Measurements from ENCODE around the gene SLC2A13.
A peak's percentile ranks its signal among the peaks of the same experiment; 100 is the strongest.

SLC2A13 gene

DNA sequence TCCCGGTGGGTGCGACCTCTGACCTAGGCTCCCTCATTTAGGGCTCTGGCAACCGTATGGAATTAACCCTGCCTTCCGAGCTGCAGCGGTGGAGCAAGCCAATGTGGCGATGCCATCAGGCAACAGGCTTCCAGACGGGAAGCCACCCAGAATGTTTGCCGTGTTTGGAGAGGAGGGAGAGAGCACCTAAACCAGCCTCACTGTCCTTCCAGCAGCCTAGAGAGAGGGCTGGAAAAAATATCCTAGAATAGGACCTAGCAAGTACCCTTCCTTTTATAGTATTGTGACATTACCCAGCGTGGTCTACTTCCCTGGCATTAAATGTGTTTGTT, 287 bp upstream of the SLC2A13 start:
- DNase-seq (ENCODE audit: low read depth), result peak; percentile 13
- TF ChIP-seq, protein P1, sequence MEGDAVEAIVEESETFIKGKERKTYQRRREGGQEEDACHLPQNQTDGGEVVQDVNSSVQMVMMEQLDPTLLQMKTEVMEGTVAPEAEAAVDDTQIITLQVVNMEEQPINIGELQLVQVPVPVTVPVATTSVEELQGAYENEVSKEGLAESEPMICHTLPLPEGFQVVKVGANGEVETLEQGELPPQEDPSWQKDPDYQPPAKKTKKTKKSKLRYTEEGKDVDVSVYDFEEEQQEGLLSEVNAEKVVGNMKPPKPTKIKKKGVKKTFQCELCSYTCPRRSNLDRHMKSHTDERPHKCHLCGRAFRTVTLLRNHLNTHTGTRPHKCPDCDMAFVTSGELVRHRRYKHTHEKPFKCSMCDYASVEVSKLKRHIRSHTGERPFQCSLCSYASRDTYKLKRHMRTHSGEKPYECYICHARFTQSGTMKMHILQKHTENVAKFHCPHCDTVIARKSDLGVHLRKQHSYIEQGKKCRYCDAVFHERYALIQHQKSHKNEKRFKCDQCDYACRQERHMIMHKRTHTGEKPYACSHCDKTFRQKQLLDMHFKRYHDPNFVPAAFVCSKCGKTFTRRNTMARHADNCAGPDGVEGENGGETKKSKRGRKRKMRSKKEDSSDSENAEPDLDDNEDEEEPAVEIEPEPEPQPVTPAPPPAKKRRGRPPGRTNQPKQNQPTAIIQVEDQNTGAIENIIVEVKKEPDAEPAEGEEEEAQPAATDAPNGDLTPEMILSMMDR (conservative IDR thresholded peaks at IDR 0.05; ENCODE audit: low read depth, low read length), result no peak
- peak overlapping the region; percentile 83 for H3K4me3 ChIP-seq (ENCODE audit: low read depth, low read length)

DNA sequence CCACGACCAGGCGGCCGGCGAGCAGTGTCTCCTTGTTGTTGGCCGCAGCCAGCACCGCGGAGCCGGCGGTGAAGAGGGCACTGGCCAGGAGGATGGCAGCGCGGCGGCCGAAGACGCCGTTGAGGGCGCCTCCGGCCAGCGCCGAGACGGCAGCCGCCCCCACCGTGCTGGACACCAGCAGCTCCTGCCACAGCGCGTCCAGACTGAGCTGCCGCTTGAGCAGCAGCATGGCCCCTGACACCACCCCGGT, 691 bp downstream of the SLC2A13 start:
- peak; percentile 31 for DNase-seq (ENCODE audit: low read depth)
- TF ChIP-seq, protein P1 (conservative IDR thresholded peaks at IDR 0.05; ENCODE audit: low read depth, low read length), result no peak
- peak overlapping the region; percentile 83 for H3K4me3 ChIP-seq (ENCODE audit: low read depth, low read length)

DNA sequence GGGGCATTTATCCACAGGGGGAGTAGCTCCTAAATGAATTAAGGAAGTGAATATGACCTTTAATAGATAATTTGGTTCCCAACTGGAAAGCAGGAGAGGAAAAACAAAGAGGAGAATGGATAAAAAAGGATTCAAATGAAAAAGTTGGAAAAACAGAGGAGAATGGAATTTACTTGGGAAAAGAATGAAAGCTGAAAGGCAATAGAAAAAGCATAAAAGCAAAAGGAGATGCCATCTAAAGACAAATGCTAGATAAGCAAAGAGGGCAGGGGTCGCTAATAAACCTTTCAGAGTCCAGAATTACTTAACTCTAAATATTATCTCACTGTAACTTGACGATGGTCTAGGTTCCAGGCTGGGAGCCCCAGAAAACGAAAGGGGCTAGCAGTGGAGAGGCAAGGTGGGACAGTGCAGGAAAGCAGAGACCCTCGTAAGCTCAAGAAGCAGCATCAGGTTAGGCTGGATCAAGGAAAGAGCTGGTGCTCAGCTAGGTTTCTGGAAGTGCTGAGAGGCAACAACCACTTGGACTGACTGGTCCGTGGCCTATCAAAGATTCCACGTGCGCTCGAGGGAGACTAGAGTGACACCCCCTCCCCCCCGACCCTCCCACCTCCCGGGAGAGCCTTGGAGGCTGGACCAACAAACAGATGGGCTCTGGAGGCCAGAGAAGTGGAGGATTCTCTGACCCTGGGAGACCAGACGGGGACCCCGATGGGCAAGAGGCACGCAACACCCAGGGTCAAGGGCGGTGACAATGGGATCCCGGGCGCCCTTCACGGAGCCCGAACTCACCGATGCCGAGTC, 1.2 kb downstream of the SLC2A13 start:
- H3K4me3 ChIP-seq (ENCODE audit: low read depth, low read length), result peak overlapping the region; percentile 83
- DNase-seq (ENCODE audit: low read depth), result peak; percentile 7
- TF ChIP-seq, protein P1 (conservative IDR thresholded peaks at IDR 0.05; ENCODE audit: low read depth, low read length), result no peak

DNA sequence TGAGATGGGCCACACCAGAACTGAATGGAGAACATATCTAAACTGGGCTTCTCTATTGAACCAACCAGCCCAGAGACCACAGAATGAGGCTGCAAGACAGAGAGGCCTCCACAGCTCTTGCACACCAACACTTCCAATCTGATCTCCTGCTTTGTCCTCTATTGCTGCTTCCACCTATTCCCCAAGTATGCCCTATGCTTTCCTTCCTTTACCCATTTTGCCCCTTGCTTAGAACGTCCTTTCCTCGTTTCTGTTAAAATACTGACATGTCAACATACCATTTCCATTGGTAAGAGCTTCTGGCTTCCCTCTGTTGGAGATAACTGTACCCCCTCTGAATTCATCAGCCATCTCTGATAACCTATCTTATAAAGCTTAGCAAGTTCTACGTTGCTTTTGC, 2.8 kb downstream of the SLC2A13 start:
- no peak overlapping the region for H3K4me3 ChIP-seq (ENCODE audit: low read depth, low read length)
- no peak for DNase-seq (ENCODE audit: low read depth)
- TF ChIP-seq, protein P1 (conservative IDR thresholded peaks at IDR 0.05; ENCODE audit: low read depth, low read length), result no peak

DNA sequence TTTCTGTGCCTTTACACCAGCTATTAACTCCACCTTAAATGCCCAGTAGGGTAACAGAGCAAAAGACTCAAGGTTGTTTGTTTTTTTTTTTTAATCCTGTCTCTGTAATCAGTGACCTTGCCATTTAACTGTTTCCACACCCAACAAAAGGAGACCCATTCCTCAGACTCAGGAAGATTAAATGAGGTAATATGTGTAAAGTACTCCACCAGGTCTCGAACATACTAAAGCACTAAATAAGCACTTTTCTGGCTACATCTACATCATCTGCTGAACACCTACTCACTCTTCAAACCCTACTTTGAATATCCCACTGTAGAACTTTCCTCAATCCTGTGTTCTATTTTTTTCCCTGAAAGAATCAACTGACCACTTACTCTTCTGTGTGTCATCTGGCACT, 4.1 kb downstream of the SLC2A13 start:
- TF ChIP-seq, protein P1 (conservative IDR thresholded peaks at IDR 0.05; ENCODE audit: low read depth, low read length), result no peak
- no peak for DNase-seq (ENCODE audit: low read depth)
- H3K4me3 ChIP-seq (ENCODE audit: low read depth, low read length), result no peak overlapping the region

DNA sequence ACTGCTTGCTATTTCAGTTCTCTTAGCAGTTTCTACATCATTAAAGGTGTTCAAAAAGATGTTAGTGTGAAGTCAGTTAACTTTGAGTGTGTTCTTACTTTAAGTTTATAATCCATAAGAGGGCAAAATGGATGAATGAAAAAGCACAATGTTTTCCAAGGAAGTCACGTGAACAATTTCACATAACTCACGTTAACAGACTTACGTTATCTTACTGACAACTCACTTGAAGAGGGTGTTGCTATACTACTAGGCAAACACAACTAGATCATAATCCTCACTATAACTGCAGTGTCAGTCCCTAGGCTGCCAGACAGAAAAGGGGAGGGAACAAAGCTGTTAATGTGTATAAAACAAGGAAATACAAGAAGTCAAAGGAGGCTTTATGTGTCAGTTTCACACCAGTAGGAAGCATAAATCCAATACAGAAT, 6.4 kb downstream of the SLC2A13 start:
- TF ChIP-seq, protein P1 (conservative IDR thresholded peaks at IDR 0.05; ENCODE audit: low read depth, low read length), result no peak
- H3K4me3 ChIP-seq (ENCODE audit: low read depth, low read length), result no peak overlapping the region
- no peak for DNase-seq (ENCODE audit: low read depth)

DNA sequence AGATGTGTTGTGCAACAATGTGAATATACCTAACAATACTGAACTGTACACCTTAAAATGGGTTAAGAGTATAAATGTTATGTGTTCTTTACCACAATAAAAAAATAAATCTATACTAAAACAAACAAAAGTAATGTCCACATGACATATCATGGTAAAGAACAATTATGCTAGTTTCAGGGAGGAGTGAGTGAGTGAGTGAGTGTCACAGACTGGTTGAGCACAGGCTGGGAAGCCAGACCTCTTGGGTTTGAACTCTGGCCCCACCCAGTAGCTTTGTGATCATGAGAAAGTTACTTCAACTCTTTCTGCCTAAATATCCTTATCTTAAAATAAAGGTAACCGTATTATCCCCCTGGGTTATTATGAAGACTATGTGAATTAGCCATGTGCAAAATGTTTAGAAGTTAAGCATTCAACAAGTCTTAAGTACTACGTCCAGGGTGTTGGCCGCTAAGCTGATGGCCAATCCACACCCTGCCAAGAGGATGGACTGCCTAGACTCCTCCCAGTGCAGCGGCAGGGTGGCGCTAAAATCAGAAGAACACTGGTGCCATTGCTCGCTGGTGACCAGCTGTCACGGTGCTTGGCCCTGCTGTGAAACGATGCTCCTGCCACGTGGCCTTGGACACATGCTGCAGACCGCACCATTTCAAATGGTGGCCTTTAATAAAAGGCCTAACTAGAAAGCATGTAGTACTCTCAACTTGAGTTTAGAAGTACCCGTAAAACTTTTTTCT, 7.3 kb downstream of the SLC2A13 start:
- DNase-seq (ENCODE audit: low read depth), result no peak
- TF ChIP-seq, protein P1 (conservative IDR thresholded peaks at IDR 0.05; ENCODE audit: low read depth, low read length), result no peak
- H3K4me3 ChIP-seq (ENCODE audit: low read depth, low read length), result no peak overlapping the region

Data from choroid plexus epithelial cell (primary cell).